Chondrocyte (in vitro differentiated cells): ENCODE data around the gene PTPRK. TPM values are rescaled to one million over a fixed set of nuclear protein-coding genes. Genes with fewer than 3 reads are reported as not detected.

ENCODE experiments used
- DNase-seq: peaks from one replicate; pipeline ENCODE4 v3.0.0; 2021; ENCODE audit warnings: mixed read lengths, low spot score
- H3K27ac Mint-ChIP-seq: one replicate; pipeline ENCODE4 v1.8.0; 2021; ENCODE audit warnings: mild to moderate bottlenecking, moderate library complexity, mixed read lengths; ENCODE audit not compliant: unreplicated experiment
- H3K27me3 Mint-ChIP-seq: 2 replicates; pipeline ENCODE4 v1.8.0; 2021; ENCODE audit warnings: low read depth, mixed read lengths
- H3K36me3 Mint-ChIP-seq: 2 replicates; pipeline ENCODE4 v1.8.0; 2021; ENCODE audit warnings: low read depth, mixed read lengths
- H3K4me1 Mint-ChIP-seq: 2 replicates; pipeline ENCODE4 v1.8.0; 2021; ENCODE audit warnings: low read depth, mild to moderate bottlenecking, mixed read lengths
- H3K4me3 Mint-ChIP-seq: one replicate; pipeline ENCODE4 v1.8.0; 2021; ENCODE audit warnings: mild to moderate bottlenecking, moderate library complexity, mixed read lengths; ENCODE audit not compliant: unreplicated experiment
- H3K9me3 Mint-ChIP-seq: 2 replicates; pipeline ENCODE4 v1.8.0; 2021; ENCODE audit warnings: low read depth, mixed read lengths
- CTCF ChIP-seq: fragments of 200-600 bp; sonication (generic); IDR thresholded peaks from 2 replicates; pipeline ENCODE4 v1.5.0; 2021; ENCODE audit warnings: antibody characterized with exemption, mild to moderate bottlenecking, moderate library complexity
- total RNA-seq: library from RNA; stranded (reverse); gene quantifications from 3 replicates; pipeline ENCODE4 v1.2.1, GENCODE V29; 2021

Gene PTPRK
- total RNA-seq, 1 donor from 2014 or later: 63.3 TPM

- H3K4me1 Mint-ChIP-seq: peaks cover 8% of the 10 kb centered on the region
- no peak overlapping the region for H3K27ac Mint-ChIP-seq
- no peak for DNase-seq
- no peak overlapping the region for H3K4me3 Mint-ChIP-seq
- H3K27me3 Mint-ChIP-seq: no peaks in the 10 kb centered on the region
- no peak for TF ChIP-seq CTCF
- no peaks in the 10 kb centered on the region for H3K36me3 Mint-ChIP-seq
- H3K9me3 Mint-ChIP-seq: no peaks in the 10 kb centered on the region
These were observed 492.2 kb downstream of the PTPRK start for GRCh38 chr6:128028183-128028582.

GRCh38 chr6:128025478-128025877 is 494.9 kb downstream of the PTPRK start:
- H3K9me3 Mint-ChIP-seq: no peaks in the 10 kb centered on the region
- TF ChIP-seq CTCF: no peak
- H3K4me1 Mint-ChIP-seq: no peaks in the 10 kb centered on the region
- DNase-seq: no peak
- H3K36me3 Mint-ChIP-seq: no peaks in the 10 kb centered on the region
- H3K27me3 Mint-ChIP-seq: no peaks in the 10 kb centered on the region
- no peak overlapping the region for H3K4me3 Mint-ChIP-seq
- H3K27ac Mint-ChIP-seq: no peak overlapping the region

- Mint-ChIP-seq H3K4me1 (no peaks in the 10 kb centered on the region), H3K9me3 (no peaks in the 10 kb centered on the region), H3K27ac (no peak overlapping the region), H3K27me3 (no peaks in the 10 kb centered on the region), H3K36me3 (no peaks in the 10 kb centered on the region), H3K4me3 (no peak overlapping the region)
- TF ChIP-seq CTCF: no peak
- DNase-seq: no peak
These were observed 495.4 kb downstream of the PTPRK start for GRCh38 chr6:128024969-128025368.

- H3K9me3 Mint-ChIP-seq: no peaks in the 10 kb centered on the region
- H3K36me3 Mint-ChIP-seq: no peaks in the 10 kb centered on the region
- no peak for DNase-seq
- H3K4me1 Mint-ChIP-seq: peaks cover 3% of the 10 kb centered on the region
- no peaks in the 10 kb centered on the region for H3K27me3 Mint-ChIP-seq
- no peak for TF ChIP-seq CTCF
- no peak overlapping the region for H3K27ac Mint-ChIP-seq
- no peak overlapping the region for H3K4me3 Mint-ChIP-seq
These were observed 496.4 kb downstream of the PTPRK start for GRCh38 chr6:128024046-128024445.

- Mint-ChIP-seq H3K4me3 (no peak overlapping the region), H3K27me3 (no peaks in the 10 kb centered on the region), H3K4me1 (peaks cover 3% of the 10 kb centered on the region), H3K9me3 (no peaks in the 10 kb centered on the region), H3K27ac (no peak overlapping the region), H3K36me3 (no peaks in the 10 kb centered on the region)
- no peak for DNase-seq
- TF ChIP-seq CTCF: no peak
These were observed 501.6 kb downstream of the PTPRK start for GRCh38 chr6:128018821-128019220.
